ENCODE measurements around the gene STK11. TPM values are rescaled to one million over a fixed set of nuclear protein-coding genes. Genes with fewer than 3 reads are reported as not detected.

Gene STK11
- total and polyA plus RNA-seq, 10 donors: 44.0 to 107 (median 74.5) TPM

- H3K9me3 ChIP-seq: no peaks in the 10 kb centered on the region
- peak within 1 kb of the TSS; percentile 92 to 100 (median 100) for H3K27ac ChIP-seq
- WGBS, 5 donors: 0 to 1% (median 1%) methylated on average over 13 to 50 of the region's 50 CpGs
- no peaks in the 10 kb centered on the region for H3K27me3 ChIP-seq (replicated peaks in 1 of 7)
- intact Hi-C loops (cut with DNase I; ENCODE audit: low total_unique reads): no loop called here
- H3K4me3 ChIP-seq: peak within 1 kb of the TSS; percentile 60 to 91 (median 82)
- H3K4me1 ChIP-seq: peaks cover 83 to 96% (median 94%) of the 10 kb centered on the region in 6 donors
- peaks cover 4 to 41% (median 36%) of the 10 kb centered on the region in 6 donors for H3K36me3 ChIP-seq
- DNase-seq: peak; percentile 100
- TF ChIP-seq CTCF (IDR thresholded peaks at IDR 0.05 in 8 of 11, conservative IDR thresholded peaks at IDR 0.05 in 3 of 11): peak in 3 of 11 experiments; percentile 16 to 47 (median 25)
- TF ChIP-seq POLR2A (IDR thresholded peaks at IDR 0.05): peak; percentile 94 to 98 (median 97)
- TF ChIP-seq POLR2AphosphoS5 (IDR thresholded peaks at IDR 0.05): peak; percentile 99 to 100 (median 100)
Observed at GRCh38 chr19:1269065-1269477, 63.5 kb downstream of the STK11 start, which contains the start of gene CIRBP. Gene CIRBP (plus strand): TSS chr19:1269332. CDS start chr19:1270934, 1,602 bp downstream.

- peak overlapping the region; percentile 92 to 100 (median 100) for H3K27ac ChIP-seq
- peak in 1 of 3 donors; percentile 55 for TF ChIP-seq POLR2AphosphoS5 (IDR thresholded peaks at IDR 0.05)
- TF ChIP-seq POLR2A (IDR thresholded peaks at IDR 0.05): no peak
- peaks cover 10 to 46% (median 41%) of the 10 kb centered on the region in 6 donors for H3K36me3 ChIP-seq
- no peaks in the 10 kb centered on the region for H3K9me3 ChIP-seq
- peak; percentile 95 for DNase-seq
- peak overlapping the region; percentile 60 to 91 (median 82) for H3K4me3 ChIP-seq
- no peaks in the 10 kb centered on the region for H3K27me3 ChIP-seq (replicated peaks in 1 of 7)
- intact Hi-C loops (cut with DNase I; ENCODE audit: low total_unique reads): loop anchor here (10.0 kb wide), 1 partner anchor 135 kb away; the partner anchor contains the start of genes DAZAP1 and GAMT
- peaks cover 83 to 96% (median 94%) of the 10 kb centered on the region in 6 donors for H3K4me1 ChIP-seq
- WGBS, 5 donors: 0 to 1% (median 0%) methylated on average over 33 to 64 of the region's 64 CpGs
Observed at GRCh38 chr19:1269478-1270212, 64.1 kb downstream of the STK11 start.

GRCh38 chr19:1270213-1270853 is 64.8 kb downstream of the STK11 start:
- peak; percentile 80 for DNase-seq
- peaks cover 81 to 95% (median 94%) of the 10 kb centered on the region in 6 donors for H3K4me1 ChIP-seq
- no peaks in the 10 kb centered on the region for H3K9me3 ChIP-seq
- H3K36me3 ChIP-seq: peaks cover 10 to 52% (median 47%) of the 10 kb centered on the region in 6 donors
- H3K4me3 ChIP-seq: peak overlapping the region; percentile 60 to 91 (median 82)
- WGBS, 5 donors: 17 to 30% (median 25%) methylated on average over 8 of the region's 8 CpGs
- no peaks in the 10 kb centered on the region for H3K27me3 ChIP-seq (replicated peaks in 1 of 7)
- intact Hi-C loops (cut with DNase I; ENCODE audit: low total_unique reads): loop anchor here (10.0 kb wide), 1 partner anchor 134 kb away; the partner anchor contains the start of genes DAZAP1 and GAMT
- TF ChIP-seq CTCF (IDR thresholded peaks at IDR 0.05 in 8 of 11, conservative IDR thresholded peaks at IDR 0.05 in 3 of 11) (no peak), POLR2AphosphoS5 (IDR thresholded peaks at IDR 0.05) (no peak), POLR2A (IDR thresholded peaks at IDR 0.05) (peak in 1 of 3 donors; percentile 21)
- peak overlapping the region; percentile 92 to 100 (median 100) for H3K27ac ChIP-seq

- WGBS, 5 donors: 58 to 79% (median 68%) methylated on average over 25 to 26 of the region's 26 CpGs
- H3K36me3 ChIP-seq: peaks cover 10 to 52% (median 47%) of the 10 kb centered on the region in 6 donors
- intact Hi-C loops (cut with DNase I; ENCODE audit: low total_unique reads): loop anchor here (10.0 kb wide), 1 partner anchor 134 kb away; the partner anchor contains the start of genes DAZAP1 and GAMT
- no peak for TF ChIP-seq CTCF (IDR thresholded peaks at IDR 0.05 in 8 of 11, conservative IDR thresholded peaks at IDR 0.05 in 3 of 11)
- no peak for TF ChIP-seq POLR2A (IDR thresholded peaks at IDR 0.05)
- peak in 2 of 3 donors; percentile 27 to 45 for TF ChIP-seq POLR2AphosphoS5 (IDR thresholded peaks at IDR 0.05)
- no peaks in the 10 kb centered on the region for H3K9me3 ChIP-seq
- H3K4me3 ChIP-seq: peak overlapping the region; percentile 60 to 91 (median 82)
- H3K27ac ChIP-seq: peak overlapping the region; percentile 29 to 100 (median 100)
- DNase-seq: peak; percentile 85
- H3K4me1 ChIP-seq: peaks cover 74 to 92% (median 89%) of the 10 kb centered on the region in 6 donors
- H3K27me3 ChIP-seq (replicated peaks in 1 of 7): no peaks in the 10 kb centered on the region
Observed at GRCh38 chr19:1270854-1271527, 65.4 kb downstream of the STK11 start.
